Measurements from ENCODE around the gene DYRK4. TPM values are rescaled to one million over a fixed set of nuclear protein-coding genes. Genes with fewer than 3 reads are reported as not detected.

Gene DYRK4
- total RNA-seq, 1 experiment from 2014 or later, result 27.1 TPM

DNA sequence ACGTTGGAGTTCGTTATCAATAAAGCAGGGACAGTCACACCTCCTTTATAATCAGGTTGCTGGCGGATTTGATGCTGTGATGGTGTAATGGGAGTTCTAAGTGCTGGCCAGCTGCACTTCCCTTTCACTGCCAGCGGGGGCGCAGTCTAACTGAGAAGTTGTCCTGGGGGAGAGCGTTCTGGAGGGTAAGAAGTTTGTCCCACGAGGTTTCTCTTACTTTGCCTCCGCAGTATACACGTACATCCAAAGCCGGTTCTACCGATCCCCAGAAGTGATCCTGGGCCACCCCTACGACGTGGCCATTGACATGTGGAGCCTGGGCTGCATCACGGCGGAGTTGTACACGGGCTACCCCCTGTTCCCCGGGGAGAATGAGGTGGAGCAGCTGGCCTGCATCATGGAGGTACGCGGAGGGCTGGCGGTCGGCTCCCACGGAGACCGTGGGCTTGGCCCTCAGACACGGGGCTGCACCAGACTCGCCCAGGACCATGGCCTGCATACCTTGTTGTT lies 42.7 kb downstream of the DYRK4 start:
- peak; percentile 92 for ATAC-seq
- peak overlapping the region; percentile 34; the same call in 1 of the 2 replicates for H3K27ac ChIP-seq (ENCODE audit: low read depth, low read length)
- no peaks in the 10 kb centered on the region for H4K20me1 ChIP-seq (ENCODE audit: insufficient read depth)
- H3K4me2 ChIP-seq (ENCODE audit: low read length), result peak overlapping the region; percentile 86
- peak overlapping the region; percentile 83 to 89 for H3K4me3 ChIP-seq (replicated peaks in 1 of 2; ENCODE audit: low read depth in 1 of 2, low read length in 2 of 2)
- H3K27me3 ChIP-seq (ENCODE audit: insufficient read depth, low read length), result no peaks in the 10 kb centered on the region; the same call in 1 of the 2 replicates
- TF ChIP-seq, protein P1, sequence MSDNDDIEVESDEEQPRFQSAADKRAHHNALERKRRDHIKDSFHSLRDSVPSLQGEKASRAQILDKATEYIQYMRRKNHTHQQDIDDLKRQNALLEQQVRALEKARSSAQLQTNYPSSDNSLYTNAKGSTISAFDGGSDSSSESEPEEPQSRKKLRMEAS (IDR thresholded peaks at IDR 0.05), result peak; percentile 81
- TF ChIP-seq EZH2phosphoT487 (IDR thresholded peaks at IDR 0.05; ENCODE audit: borderline replicate concordance), result no peak
- TF ChIP-seq SRF (IDR thresholded peaks at IDR 0.05; ENCODE audit: low read depth), result no peak
- peak; percentile 17 for TF ChIP-seq TCF7L2 (IDR thresholded peaks at IDR 0.05; ENCODE audit: borderline replicate concordance, extremely low read depth, insufficient read depth, insufficient read length)
- TF ChIP-seq SIN3A (IDR thresholded peaks at IDR 0.05; ENCODE audit: low read depth), result peak; percentile 49; the same call in 1 of the 2 replicates
- TF ChIP-seq, protein P2, sequence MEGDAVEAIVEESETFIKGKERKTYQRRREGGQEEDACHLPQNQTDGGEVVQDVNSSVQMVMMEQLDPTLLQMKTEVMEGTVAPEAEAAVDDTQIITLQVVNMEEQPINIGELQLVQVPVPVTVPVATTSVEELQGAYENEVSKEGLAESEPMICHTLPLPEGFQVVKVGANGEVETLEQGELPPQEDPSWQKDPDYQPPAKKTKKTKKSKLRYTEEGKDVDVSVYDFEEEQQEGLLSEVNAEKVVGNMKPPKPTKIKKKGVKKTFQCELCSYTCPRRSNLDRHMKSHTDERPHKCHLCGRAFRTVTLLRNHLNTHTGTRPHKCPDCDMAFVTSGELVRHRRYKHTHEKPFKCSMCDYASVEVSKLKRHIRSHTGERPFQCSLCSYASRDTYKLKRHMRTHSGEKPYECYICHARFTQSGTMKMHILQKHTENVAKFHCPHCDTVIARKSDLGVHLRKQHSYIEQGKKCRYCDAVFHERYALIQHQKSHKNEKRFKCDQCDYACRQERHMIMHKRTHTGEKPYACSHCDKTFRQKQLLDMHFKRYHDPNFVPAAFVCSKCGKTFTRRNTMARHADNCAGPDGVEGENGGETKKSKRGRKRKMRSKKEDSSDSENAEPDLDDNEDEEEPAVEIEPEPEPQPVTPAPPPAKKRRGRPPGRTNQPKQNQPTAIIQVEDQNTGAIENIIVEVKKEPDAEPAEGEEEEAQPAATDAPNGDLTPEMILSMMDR (IDR thresholded peaks at IDR 0.05 in 2 of 3, conservative IDR thresholded peaks at IDR 0.05 in 1 of 3; ENCODE audit: borderline replicate concordance in 1 of 3, insufficient read depth in 1 of 3, low read depth in 2 of 3, low read length in 2 of 3), result peak; percentile 44 to 98 (median 96); a peak in 5 of 6 replicates
- TF ChIP-seq ZNF274 (IDR thresholded peaks at IDR 0.05; ENCODE audit: low read depth, low read length), result no peak
- TF ChIP-seq POLR2A (IDR thresholded peaks at IDR 0.05; ENCODE audit: borderline replicate concordance, extremely low read depth, insufficient read depth, insufficient read length), result peak; percentile 32
- no peak for TF ChIP-seq CEBPB (IDR thresholded peaks at IDR 0.05; ENCODE audit: low read depth)
- no peak; the same call in 1 of the 2 replicates for TF ChIP-seq SP1 (IDR thresholded peaks at IDR 0.05; ENCODE audit: low read depth)
- TF ChIP-seq EGR1 (IDR thresholded peaks at IDR 0.05; ENCODE audit: low read depth), result no peak
- no peak for TF ChIP-seq YY1 (IDR thresholded peaks at IDR 0.05; ENCODE audit: extremely low read depth, insufficient replicate concordance, low read depth, low read length)
- peak; percentile 40; the same call in 1 of the 2 replicates for TF ChIP-seq ZFX (IDR thresholded peaks at IDR 0.05)
- TF ChIP-seq, protein P3, sequence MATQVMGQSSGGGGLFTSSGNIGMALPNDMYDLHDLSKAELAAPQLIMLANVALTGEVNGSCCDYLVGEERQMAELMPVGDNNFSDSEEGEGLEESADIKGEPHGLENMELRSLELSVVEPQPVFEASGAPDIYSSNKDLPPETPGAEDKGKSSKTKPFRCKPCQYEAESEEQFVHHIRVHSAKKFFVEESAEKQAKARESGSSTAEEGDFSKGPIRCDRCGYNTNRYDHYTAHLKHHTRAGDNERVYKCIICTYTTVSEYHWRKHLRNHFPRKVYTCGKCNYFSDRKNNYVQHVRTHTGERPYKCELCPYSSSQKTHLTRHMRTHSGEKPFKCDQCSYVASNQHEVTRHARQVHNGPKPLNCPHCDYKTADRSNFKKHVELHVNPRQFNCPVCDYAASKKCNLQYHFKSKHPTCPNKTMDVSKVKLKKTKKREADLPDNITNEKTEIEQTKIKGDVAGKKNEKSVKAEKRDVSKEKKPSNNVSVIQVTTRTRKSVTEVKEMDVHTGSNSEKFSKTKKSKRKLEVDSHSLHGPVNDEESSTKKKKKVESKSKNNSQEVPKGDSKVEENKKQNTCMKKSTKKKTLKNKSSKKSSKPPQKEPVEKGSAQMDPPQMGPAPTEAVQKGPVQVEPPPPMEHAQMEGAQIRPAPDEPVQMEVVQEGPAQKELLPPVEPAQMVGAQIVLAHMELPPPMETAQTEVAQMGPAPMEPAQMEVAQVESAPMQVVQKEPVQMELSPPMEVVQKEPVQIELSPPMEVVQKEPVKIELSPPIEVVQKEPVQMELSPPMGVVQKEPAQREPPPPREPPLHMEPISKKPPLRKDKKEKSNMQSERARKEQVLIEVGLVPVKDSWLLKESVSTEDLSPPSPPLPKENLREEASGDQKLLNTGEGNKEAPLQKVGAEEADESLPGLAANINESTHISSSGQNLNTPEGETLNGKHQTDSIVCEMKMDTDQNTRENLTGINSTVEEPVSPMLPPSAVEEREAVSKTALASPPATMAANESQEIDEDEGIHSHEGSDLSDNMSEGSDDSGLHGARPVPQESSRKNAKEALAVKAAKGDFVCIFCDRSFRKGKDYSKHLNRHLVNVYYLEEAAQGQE (IDR thresholded peaks at IDR 0.05; ENCODE audit: low read depth), result no peak
- TF ChIP-seq ATF3 (IDR thresholded peaks at IDR 0.05), result no peak
- peak; percentile 76 for TF ChIP-seq POLR2AphosphoS5 (IDR thresholded peaks at IDR 0.05; ENCODE audit: low read depth, low read length)
- TF ChIP-seq CBX3 (IDR thresholded peaks at IDR 0.05; ENCODE audit: low read depth), result peak; percentile 65; the same call in 1 of the 2 replicates
- peak; percentile 38; the same call in 1 of the 2 replicates for TF ChIP-seq RAD21 (IDR thresholded peaks at IDR 0.05; ENCODE audit: low read depth)
- POLR2A ChIA-PET, result no interaction called here
- H3K36me3 ChIP-seq (ENCODE audit: control insufficient read depth in 1 of 2, insufficient read depth in 2 of 2, low read length in 2 of 2), result no peaks in the 10 kb centered on the region
- no peaks in the 10 kb centered on the region for H3K9me2 ChIP-seq (ENCODE audit: insufficient read depth)
- DNase-seq (ENCODE audit: low read depth, low spot score), result peak; percentile 81
- H3K9me3 ChIP-seq (ENCODE audit: control insufficient read depth in 1 of 2, insufficient read depth in 1 of 2, low read depth in 1 of 2, low read length in 2 of 2), result no peaks in the 10 kb centered on the region
- peak overlapping the region; percentile 75 for H3K9ac ChIP-seq (ENCODE audit: low read length)
- no peaks in the 10 kb centered on the region; the same call in 1 of the 2 replicates for H3K79me2 ChIP-seq (ENCODE audit: insufficient read depth, low read length)
- RAD21 ChIA-PET (ENCODE audit: low non-redundant PET in 1 of 2, low total read pairs in 2 of 2, uncharacterized antibody in 2 of 2, unreplicated experiment in 2 of 2), result no interaction called here
- CTCF ChIA-PET, result interaction anchor here (0.8 to 1.9 kb wide), 3 partner anchors 13 to 19 kb away, joined by 3 to 5 read pairs (median 3); no protein-coding TSS in a partner anchor
- peak overlapping the region; percentile 89 for H2AFZ ChIP-seq (ENCODE audit: low read depth, low read length, poor library complexity, severe bottlenecking)
- intact Hi-C loops (cut with micrococcal nuclease), result loop anchor here (2.0 to 10.0 kb wide), 3 partner anchors 44 to 150 kb away; partner anchors contain the start of genes AKAP3, NDUFA9 and RAD51AP1
- peaks cover 2 to 9% of the 10 kb centered on the region in 2 experiments; a peak in 1 of 4 replicates for H3K4me1 ChIP-seq (ENCODE audit: control insufficient read depth in 1 of 2, insufficient read depth in 2 of 2, low read length in 2 of 2)
- no TSS peak for BruUV-seq (replicated peaks)

All from HCT116 (cell line).